ACHN (cell line): Measurements from ENCODE around the gene TANC1.

Experiments
- DNase-seq: peaks from one replicate; pipeline ENCODE4 v3.0.0-alpha.2; 2015
- in situ Hi-C: cut with HindIII; loops from 2 replicates; pipeline ENCODE4 v1.10.0; 2017; ENCODE audit warnings: low sequenced_read_pairs, low pct_ligation_motif_present, low pct_unique_long_range_greater_than_20kb

Gene TANC1

DNA sequence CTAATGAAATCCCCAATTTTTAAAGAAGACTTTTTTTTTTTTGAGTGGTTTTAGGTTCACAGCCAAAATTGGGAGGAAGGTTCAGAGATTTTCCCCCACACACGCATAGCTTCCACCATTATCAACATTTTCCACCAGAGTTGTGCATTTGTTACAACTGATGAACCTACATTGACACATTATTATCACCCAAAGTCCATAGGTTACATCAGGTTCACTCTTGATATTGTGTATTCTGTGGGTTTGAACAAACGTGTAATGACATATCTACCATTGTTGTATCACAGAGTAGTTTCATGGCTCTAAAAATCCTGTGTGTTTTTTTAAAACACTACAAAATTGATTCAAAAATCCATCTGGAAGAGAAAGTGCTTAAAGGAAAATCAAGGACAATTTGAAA is 101.8 kb downstream of the TANC1 start:
- DNase-seq, result no peak
- in situ Hi-C loops, result no loop called here

DNA sequence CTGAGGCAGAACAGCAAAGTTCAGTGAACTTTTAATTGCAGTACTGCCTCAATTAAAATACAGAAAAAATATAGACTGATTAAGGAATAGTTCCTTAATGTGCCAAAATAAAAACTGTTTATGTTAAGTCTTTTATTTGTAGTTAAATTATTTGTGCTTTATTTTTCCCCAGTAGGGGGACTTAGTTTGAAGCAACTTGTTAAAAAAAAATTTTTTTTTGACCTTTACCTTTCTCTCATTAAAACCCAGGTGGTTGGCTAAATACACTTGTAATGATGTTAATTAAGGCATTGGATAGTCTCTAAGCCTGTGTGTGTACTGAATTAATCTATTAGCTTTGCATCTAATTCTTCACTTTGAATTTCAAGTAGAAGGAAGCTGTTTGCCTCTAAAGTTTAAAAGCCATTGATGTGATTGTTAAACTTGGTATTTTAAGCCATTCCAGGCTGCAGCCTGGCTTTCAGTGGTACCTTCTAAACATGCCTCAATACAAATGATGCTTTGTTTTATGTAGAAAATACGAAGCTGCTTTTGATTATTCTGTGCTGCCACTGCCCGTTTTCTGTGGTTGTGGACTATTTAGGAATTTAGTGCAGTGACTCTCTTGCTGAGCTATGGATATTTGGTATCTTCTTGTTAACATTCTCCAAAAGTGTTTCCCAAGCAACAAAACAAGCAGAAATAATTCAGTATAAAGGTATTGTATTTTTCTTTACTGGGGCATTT is 102.9 kb downstream of the TANC1 start:
- DNase-seq, result no peak
- in situ Hi-C loops, result no loop called here

- in situ Hi-C loops, result no loop called here
- no peak for DNase-seq
Measured at GRCh38 chr2:159072795-159073194, 104.4 kb downstream of the TANC1 start.

DNA sequence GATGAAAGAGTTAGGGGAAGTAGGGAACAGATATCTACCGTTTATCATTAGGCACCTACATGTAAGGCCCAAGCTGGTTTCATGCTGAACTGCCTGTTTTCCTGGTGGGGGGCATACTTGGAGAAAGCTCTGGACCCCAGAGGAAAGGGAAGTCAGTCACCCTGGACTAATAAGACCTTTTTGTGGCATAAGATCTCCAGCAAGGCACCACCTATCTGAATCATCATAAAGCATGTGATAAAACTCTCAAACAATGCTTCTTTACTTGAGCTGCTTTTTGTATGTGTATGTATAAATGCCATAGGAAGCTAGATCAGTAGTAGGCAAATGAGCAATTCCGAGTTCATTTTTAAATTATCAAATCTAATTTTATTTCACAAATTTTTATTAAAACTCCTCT is 104.8 kb downstream of the TANC1 start:
- DNase-seq, result no peak
- in situ Hi-C loops, result no loop called here

DNA sequence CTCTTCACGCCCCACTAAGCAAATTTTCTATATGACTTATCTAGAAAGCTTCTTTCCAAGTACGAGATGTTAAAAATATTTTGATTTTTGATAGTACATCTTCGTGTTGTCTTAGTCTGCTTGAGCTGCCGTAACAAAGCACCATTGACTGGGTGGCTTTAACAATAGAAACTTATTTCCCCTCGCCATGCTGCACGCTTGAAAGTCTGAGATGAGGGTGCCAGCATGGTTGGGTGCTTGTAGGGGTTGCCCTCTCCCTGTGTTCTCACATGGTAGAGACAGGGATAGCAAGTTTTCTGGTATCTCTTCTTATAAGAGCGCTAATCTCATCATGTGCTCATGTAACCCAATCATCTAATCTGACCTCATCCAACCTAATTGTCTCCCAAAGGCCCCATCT is 106.2 kb downstream of the TANC1 start:
- DNase-seq, result no peak
- in situ Hi-C loops, result no loop called here

GRCh38 chr2:159075727-159076126 is 107.3 kb downstream of the TANC1 start:
- DNase-seq, result no peak
- in situ Hi-C loops, result no loop called here

- DNase-seq, result no peak
- in situ Hi-C loops, result no loop called here
Measured at GRCh38 chr2:159076241-159076640, 107.8 kb downstream of the TANC1 start.

DNA sequence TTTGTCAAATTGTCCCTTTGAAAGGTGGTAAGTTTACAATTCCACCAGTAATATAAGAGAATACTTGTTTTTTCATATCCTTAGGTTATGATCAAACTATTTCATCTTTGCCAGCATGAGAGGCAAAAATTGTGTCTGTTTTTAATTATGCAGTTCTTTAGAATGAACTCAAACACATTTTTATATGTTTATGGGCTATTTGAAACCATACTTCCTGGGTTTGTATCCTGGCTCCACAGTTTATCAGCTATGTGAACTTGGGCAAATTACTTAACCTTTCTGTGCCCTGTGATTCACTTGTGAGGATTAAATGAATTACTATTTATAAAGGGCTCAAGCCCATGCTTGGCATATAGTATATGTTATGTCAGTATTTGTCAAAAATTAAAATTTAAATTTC is 109.4 kb downstream of the TANC1 start:
- in situ Hi-C loops, result no loop called here

DNA sequence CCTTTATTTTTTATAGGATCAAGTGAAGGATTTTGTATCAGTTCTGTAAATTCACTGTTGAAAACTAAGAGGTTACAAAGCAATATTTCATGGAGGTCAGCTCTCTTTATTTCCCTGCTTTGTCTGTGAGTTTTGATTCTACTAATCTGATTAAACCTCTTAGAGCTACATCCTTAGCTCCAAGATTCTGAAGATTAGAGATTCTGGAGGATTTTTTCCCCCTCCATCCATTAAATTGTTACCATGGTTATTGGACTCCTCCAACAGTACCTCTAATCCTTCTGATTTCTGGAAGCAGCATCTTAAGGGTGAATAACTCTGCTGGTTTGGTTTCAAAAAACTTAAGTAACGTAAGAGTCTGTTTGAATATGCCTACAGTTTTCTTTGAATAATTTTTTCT is 110.0 kb downstream of the TANC1 start:
- no peak for DNase-seq
- in situ Hi-C loops, result no loop called here

More for the DNA sequence above, 109.4 kb downstream of the TANC1 start:
- no peak for DNase-seq

GRCh38 chr2:159080641-159081040 is 112.2 kb downstream of the TANC1 start:
- DNase-seq, result no peak
- in situ Hi-C loops, result no loop called here

DNA sequence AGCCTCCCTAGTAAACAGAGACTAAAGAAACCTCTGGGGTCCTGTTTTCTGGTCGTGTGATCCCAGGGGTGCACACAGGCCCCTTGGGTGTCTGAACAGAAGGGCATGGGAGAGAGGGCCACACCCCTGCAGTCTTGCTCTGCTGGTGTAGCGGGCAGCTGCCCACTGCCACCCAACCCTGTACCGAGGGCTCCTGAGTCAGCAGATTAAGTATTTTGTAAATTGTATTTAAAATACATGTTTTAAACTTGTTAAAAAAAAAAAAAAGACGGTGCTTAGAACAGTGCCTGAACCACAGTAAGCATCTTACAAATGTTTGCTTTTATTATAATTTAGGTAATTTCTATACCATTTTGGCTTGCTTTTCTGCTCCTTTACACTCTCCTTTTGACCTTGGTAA is 113.7 kb downstream of the TANC1 start:
- in situ Hi-C loops, result no loop called here
- DNase-seq, result no peak

- no peak for DNase-seq
Measured at GRCh38 chr2:159084384-159085370, 116.2 kb downstream of the TANC1 start.

DNA sequence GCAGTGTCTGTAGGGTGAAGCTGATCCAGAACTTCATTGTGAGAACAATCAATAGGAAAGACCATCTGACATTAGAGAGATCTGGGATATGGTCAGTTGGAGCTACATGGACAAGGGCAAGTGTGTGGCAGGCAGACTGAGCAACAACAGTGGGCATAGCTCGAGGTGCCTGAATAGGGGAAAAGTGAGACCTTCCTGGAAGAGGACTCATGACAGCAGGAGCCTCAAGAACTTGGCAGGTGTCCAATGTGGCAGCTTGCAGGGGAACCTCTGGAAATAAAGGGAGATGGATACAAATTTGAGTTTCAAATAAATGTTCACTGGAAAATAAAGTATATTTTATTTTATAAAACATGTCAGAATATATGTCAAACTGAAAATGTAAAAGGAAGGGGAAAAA is 117.9 kb downstream of the TANC1 start:
- in situ Hi-C loops, result no loop called here
- DNase-seq, result no peak

More at GRCh38 chr2:159084384-159085370, 116.2 kb downstream of the TANC1 start:
- in situ Hi-C loops, result no loop called here

- DNase-seq, result no peak
- in situ Hi-C loops, result no loop called here
Measured at GRCh38 chr2:159086826-159087225, 118.4 kb downstream of the TANC1 start.

GRCh38 chr2:159088906-159089305 is 120.5 kb downstream of the TANC1 start:
- no peak for DNase-seq
- in situ Hi-C loops, result no loop called here

DNA sequence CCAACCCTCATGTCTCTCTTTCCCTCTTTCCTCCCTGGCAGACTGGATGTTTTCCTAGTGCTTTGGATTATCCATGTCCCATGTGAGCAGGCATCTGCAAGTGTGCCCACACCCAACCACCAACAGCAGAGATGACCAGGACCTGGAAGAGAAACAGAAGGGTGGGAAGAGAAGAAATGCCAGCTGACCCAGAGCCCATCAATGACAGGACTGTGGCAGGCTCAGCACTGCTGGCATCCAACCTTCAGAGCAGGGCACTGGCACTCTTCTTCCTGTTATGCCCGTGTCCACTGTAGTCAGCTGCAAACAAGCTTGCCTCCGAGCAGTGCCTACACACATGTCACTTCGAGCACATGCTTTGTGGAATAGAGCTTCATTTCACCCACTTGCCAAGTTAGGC is 121.1 kb downstream of the TANC1 start:
- in situ Hi-C loops, result no loop called here
- DNase-seq, result no peak

GRCh38 chr2:159090514-159091201 is 122.2 kb downstream of the TANC1 start:
- DNase-seq, result peak; percentile 91
- in situ Hi-C loops, result no loop called here

DNA sequence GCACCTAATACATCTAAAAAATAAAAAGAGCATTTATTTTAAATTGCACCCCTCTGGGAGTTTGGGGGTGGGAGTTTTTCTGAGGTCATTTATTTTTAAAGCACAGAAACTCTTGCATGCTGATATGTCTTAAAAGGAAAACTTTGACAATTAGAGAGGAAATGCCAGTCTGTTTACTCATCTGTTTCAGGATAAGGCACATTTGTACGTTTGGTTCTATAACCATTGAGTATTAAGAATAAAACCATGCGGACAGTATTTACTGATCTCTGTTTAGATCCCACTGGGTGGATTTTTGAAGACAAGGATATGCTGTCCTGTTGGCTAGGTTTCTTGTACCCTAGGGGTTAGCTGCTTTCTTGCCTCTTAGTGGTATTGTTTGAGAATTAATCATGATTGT is 122.9 kb downstream of the TANC1 start:
- in situ Hi-C loops, result no loop called here

DNA sequence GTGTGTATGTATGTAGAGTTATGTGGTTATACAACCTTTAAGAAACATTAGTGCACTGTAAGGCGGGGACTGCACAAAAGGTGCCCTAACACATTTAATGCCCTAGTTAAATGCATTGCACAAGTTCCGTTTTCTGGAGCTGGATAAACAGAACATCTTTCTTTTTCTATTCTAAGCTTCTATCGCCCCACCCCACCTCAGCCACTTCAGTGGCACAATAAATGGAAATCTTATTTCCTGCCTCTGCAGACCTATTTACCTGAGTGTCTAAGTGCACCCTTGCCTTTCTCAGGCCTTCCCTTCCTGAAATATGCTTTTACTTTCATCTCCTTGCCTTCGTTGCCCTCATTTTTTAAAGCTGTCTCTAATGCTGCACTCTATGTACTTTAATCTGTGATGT is 123.5 kb downstream of the TANC1 start:
- in situ Hi-C loops, result no loop called here
- DNase-seq, result no peak

More for the DNA sequence above, 122.9 kb downstream of the TANC1 start:
- peak; percentile 36 for DNase-seq
